Calu3 (cell line): ENCODE results near the gene GPATCH8. TPM values are rescaled to one million over a fixed set of nuclear protein-coding genes. Genes with fewer than 3 reads are reported as not detected.

Experiments
- BruUV-seq: library from RNA; stranded (reverse); fragments of 400-500 nt; replicated peaks from 2 replicates; lab custom pipeline; 2021; lab: Mats Ljungman, UMichigan
- CTCF ChIA-PET: fragments of 300-600 bp; sonication (Branson Sonifier 250); formaldehyde crosslinking; loops from one replicate; lab custom pipeline; 2022; ENCODE audit warnings: antibody characterized with exemption; lab: Charles Lee
- DNase-seq: peaks from one replicate; pipeline ENCODE4 v3.0.0; 2022
- H3K27ac Mint-ChIP-seq: one replicate; pipeline ENCODE4 v1.8.0; 2022; ENCODE audit warnings: mixed read lengths; ENCODE audit not compliant: unreplicated experiment
- H3K27me3 Mint-ChIP-seq: one replicate; pipeline ENCODE4 v1.8.0; 2022; ENCODE audit warnings: mixed read lengths; ENCODE audit not compliant: unreplicated experiment
- H3K36me3 Mint-ChIP-seq: one replicate; pipeline ENCODE4 v1.8.0; 2022; ENCODE audit warnings: mild to moderate bottlenecking, moderate library complexity, mixed read lengths; ENCODE audit not compliant: insufficient read depth, unreplicated experiment
- H3K4me1 Mint-ChIP-seq: one replicate; pipeline ENCODE4 v1.8.0; 2022; ENCODE audit warnings: mild to moderate bottlenecking, low read depth, mixed read lengths; ENCODE audit not compliant: unreplicated experiment
- H3K4me3 Mint-ChIP-seq: one replicate; pipeline ENCODE4 v1.8.0; 2022; ENCODE audit warnings: mild to moderate bottlenecking, low read depth, moderate library complexity, mixed read lengths; ENCODE audit not compliant: unreplicated experiment
- H3K9me3 Mint-ChIP-seq: one replicate; pipeline ENCODE4 v1.8.0; 2022; ENCODE audit warnings: low read depth, mixed read lengths; ENCODE audit not compliant: unreplicated experiment
- intact Hi-C: fragments of 100-400 bp; cut with micrococcal nuclease; formaldehyde crosslinking; loops from one replicate; pipeline ENCODE4 v1.10.0; 2022; ENCODE audit not compliant: unreplicated experiment
- total RNA-seq: library from RNA; stranded (reverse); gene quantifications from 2 replicates; pipeline ENCODE4 v1.2.3, GENCODE V29; 2022
- TF ChIP-seq, protein P1 (sequence below): fragments of 200-600 bp; IDR thresholded peaks from one replicate; pipeline ENCODE4 v1.8.0; 2022; ENCODE audit warnings: antibody characterized with exemption; ENCODE audit not compliant: unreplicated experiment

GPATCH8 gene
- total RNA-seq, 1 experiment from 2014 or later, result 60.1 TPM

- no TSS peak for BruUV-seq
- intact Hi-C loops, result no loop called here
- Mint-ChIP-seq H3K27ac (no peak overlapping the region), H3K4me1 (peaks cover 10% of the 10 kb centered on the region), H3K36me3 (no peaks in the 10 kb centered on the region), H3K27me3 (peaks cover 80% of the 10 kb centered on the region), H3K4me3 (no peak overlapping the region), H3K9me3 (no peaks in the 10 kb centered on the region)
- DNase-seq, result no peak
- CTCF ChIA-PET, result interaction anchor here (0.6 to 2.1 kb wide), 2 partner anchors 8 kb away, joined by 3 to 6 read pairs; no protein-coding TSS in a partner anchor
- TF ChIP-seq, protein P1, sequence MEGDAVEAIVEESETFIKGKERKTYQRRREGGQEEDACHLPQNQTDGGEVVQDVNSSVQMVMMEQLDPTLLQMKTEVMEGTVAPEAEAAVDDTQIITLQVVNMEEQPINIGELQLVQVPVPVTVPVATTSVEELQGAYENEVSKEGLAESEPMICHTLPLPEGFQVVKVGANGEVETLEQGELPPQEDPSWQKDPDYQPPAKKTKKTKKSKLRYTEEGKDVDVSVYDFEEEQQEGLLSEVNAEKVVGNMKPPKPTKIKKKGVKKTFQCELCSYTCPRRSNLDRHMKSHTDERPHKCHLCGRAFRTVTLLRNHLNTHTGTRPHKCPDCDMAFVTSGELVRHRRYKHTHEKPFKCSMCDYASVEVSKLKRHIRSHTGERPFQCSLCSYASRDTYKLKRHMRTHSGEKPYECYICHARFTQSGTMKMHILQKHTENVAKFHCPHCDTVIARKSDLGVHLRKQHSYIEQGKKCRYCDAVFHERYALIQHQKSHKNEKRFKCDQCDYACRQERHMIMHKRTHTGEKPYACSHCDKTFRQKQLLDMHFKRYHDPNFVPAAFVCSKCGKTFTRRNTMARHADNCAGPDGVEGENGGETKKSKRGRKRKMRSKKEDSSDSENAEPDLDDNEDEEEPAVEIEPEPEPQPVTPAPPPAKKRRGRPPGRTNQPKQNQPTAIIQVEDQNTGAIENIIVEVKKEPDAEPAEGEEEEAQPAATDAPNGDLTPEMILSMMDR, result no peak
Measured at GRCh38 chr17:44359458-44360143, 143.6 kb downstream of the GPATCH8 start.

- Mint-ChIP-seq H3K4me3 (no peak overlapping the region), H3K27ac (no peak overlapping the region)
- intact Hi-C loops, result no loop called here
Measured at GRCh38 chr17:44359006-44359405, 144.2 kb downstream of the GPATCH8 start.

DNA sequence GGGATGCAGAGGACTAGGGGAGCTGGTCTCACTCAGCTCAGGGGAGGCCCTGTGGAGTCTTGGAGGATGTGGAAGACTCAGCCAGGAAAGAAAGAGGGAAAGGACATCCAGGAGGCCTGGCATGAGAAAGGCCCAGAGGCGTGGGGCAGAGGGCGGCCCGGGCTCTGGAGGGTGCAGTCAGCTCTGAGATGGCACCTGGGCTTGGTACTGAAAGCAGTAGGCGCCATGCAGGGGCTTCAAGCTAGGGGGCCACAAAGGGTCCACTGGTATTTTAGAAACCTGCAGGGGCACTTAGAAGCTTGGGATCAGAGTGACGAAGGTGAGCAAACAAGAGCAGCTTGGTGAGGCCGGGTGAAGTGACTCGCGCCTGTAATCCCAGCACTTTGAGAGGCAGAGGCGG is 145.1 kb downstream of the GPATCH8 start:
- CTCF ChIA-PET, result interaction anchor here (0.6 to 2.1 kb wide), 5 partner anchors 9 to 212 kb away, joined by 3 to 6 read pairs (median 3); no protein-coding TSS in a partner anchor
- no peak for DNase-seq
- H3K9me3 Mint-ChIP-seq, result no peaks in the 10 kb centered on the region
- no peak overlapping the region for H3K4me3 Mint-ChIP-seq
- peaks cover 10% of the 10 kb centered on the region for H3K4me1 Mint-ChIP-seq
- peaks cover 75% of the 10 kb centered on the region for H3K27me3 Mint-ChIP-seq
- H3K27ac Mint-ChIP-seq, result no peak overlapping the region
- peaks cover 4% of the 10 kb centered on the region for H3K36me3 Mint-ChIP-seq
- TF ChIP-seq, protein P1, result no peak
- no TSS peak for BruUV-seq
- intact Hi-C loops, result no loop called here

More at GRCh38 chr17:44359006-44359405, 144.2 kb downstream of the GPATCH8 start:
- H3K27me3 Mint-ChIP-seq, result peaks cover 75% of the 10 kb centered on the region
- DNase-seq, result no peak
- TF ChIP-seq, protein P1, result no peak
- no peaks in the 10 kb centered on the region for H3K9me3 Mint-ChIP-seq
- no peaks in the 10 kb centered on the region for H3K36me3 Mint-ChIP-seq
- peaks cover 10% of the 10 kb centered on the region for H3K4me1 Mint-ChIP-seq
- no TSS peak for BruUV-seq
- CTCF ChIA-PET, result interaction anchor here (2.1 kb wide), 1 partner anchor 8 kb away, joined by 6 read pairs; no protein-coding TSS in a partner anchor

- H3K9me3 Mint-ChIP-seq, result no peaks in the 10 kb centered on the region
- H3K4me1 Mint-ChIP-seq, result peaks cover 10% of the 10 kb centered on the region
- intact Hi-C loops, result no loop called here
- no TSS peak for BruUV-seq
- peak; percentile 50 for DNase-seq
- H3K27me3 Mint-ChIP-seq, result peaks cover 58% of the 10 kb centered on the region
- no peak overlapping the region for H3K4me3 Mint-ChIP-seq
- no peak overlapping the region for H3K27ac Mint-ChIP-seq
- CTCF ChIA-PET, result interaction anchor here (1.1 to 1.7 kb wide), 5 partner anchors 9 to 334 kb away, joined by 3 to 9 read pairs (median 6); partner anchors contain the start of gene CCDC43
- peaks cover 14% of the 10 kb centered on the region for H3K36me3 Mint-ChIP-seq
- TF ChIP-seq, protein P1, result peak; percentile 22
Measured at GRCh38 chr17:44356241-44356640, 147.0 kb downstream of the GPATCH8 start.
